HG03520 (cell line): ENCODE measurements around the gene SAMD14.

Source experiments
- ATAC-seq: cut with Tn5 transposase; IDR thresholded peaks from one replicate; pipeline ENCODE4 v1.9.1; 2021; ENCODE audit warnings: mild to moderate bottlenecking, moderate library complexity; ENCODE audit not compliant: unreplicated experiment

SAMD14 gene

GRCh38 chr17:50129728-50130558, at the start of gene SAMD14:
TSS of gene SAMD14 (minus strand) at chr17:50130160. CDS start at chr17:50124959, 5,201 bp downstream.
- ATAC-seq = no peak

DNA sequence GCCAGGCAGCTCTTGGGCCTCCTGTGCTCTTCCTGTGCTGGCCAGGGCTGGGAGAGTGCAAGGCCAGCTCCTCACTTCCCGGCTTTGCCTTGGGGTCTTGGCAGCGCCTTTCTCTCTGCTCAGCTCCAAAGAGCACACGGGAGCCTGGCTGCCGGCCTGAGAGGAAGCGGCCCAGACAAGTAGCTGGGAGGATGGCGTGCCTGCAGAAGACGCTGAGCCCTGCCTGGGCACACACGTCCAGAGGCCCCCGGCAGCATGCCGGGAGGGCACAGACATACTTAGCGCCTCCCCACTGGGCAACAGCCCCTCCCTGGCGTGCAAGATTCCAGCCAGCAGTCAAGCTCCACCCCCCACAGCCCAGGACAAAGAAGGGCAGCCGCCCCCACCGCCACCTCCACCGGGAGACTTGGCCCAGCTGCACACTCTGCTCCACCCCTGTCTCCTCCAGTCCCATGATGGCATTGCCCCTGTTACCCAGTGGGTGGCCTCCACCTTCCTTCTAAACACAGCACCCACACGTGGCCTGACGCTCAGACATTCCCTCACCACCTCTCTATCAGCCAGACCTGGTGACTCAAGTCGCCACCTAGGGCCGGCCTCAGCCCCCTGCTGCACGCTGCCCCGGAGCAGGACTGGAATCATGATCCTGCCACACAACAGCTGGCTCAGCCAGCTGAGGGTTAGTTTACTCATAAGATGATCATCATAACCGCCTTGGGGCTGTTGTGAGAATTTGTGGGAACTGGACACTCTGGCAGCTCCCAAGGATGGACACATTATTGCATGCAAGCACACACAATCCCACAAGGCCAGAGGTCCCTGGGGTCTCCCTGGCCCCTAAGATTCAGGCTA, 48.2 kb upstream of the SAMD14 start:
- ATAC-seq = no peak

- ATAC-seq = no peak
Observed at GRCh38 chr17:50177476-50177875, 47.5 kb upstream of the SAMD14 start.

GRCh38 chr17:50176559-50177357, 46.8 kb upstream of the SAMD14 start:
- no peak for ATAC-seq

GRCh38 chr17:50175035-50175807, 45.3 kb upstream of the SAMD14 start:
- ATAC-seq = no peak

DNA sequence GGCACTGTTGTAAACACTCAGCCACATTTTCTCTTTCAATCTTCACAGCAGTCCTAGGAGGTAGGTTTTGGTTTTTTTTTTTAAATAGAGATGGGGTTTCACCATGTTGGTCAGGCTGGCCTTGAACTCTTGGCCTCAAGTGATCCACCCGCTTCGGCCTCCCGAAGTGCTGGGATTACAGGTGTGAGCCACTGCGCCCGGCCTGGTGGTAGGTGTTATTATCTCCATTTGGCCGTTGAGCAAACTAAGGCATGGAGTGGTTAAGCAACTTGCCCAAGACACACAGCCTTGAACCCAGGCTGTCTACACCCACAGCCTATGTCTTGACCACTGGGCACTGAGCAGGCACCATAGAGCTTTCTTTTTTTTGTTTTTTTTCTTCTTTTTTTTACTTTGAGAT, 44.5 kb upstream of the SAMD14 start:
- no peak for ATAC-seq

- no peak for ATAC-seq
Observed at GRCh38 chr17:50173335-50173941, 43.5 kb upstream of the SAMD14 start.

DNA sequence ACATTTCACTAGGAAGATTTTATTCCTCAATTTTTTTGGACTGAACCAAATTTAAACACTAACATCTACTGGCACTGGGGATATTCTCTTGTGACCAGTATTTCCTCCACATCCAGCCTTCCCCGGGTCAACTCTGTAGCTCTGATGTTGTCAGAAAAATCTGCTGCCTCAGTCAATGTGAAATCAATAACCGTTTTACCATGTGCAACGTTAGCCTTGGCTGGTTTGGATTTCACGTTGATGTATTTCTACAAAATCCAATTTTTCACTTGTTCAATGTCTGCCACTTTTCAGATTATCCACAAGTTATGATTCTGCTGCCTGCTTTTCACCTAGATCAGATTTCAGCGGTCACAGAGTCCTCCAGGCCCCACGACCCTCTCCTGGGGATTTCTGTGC, 43.0 kb upstream of the SAMD14 start:
- no peak for ATAC-seq

- no peak for ATAC-seq
Observed at GRCh38 chr17:50172130-50172529, 42.2 kb upstream of the SAMD14 start.

DNA sequence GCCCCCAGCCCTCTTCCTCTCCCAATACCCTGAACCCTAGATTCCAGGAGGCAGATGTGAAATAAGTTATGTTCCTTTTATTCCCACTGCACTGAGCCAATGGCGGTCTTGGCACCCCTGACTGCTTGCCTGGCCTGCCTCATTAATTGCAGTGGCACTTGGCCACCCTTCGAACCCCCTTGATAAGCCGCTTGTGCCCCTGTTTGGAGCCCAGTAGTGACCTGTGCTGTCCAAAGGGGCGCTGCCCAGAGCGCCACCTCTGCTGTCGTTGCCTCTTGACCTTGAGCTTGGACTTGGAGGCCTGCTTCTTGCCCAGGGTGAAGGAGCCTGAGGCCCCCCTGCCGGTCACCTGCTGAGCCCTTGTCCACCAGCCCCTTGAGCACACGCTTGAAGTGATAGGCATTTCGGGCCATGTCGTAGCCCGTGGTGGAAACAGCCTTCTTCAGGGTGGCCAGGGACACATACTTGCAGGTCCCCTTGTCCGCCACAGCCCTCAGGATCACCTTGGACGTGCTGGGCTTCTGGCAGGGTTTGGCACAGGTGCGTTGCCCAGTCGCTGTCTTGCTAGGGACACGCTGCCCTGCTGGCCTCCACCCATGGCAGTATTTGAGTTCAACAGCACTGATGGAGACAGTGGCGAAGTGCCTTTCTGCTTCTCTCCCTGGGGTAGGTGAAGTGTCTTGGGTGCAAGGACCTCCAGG, 41.6 kb upstream of the SAMD14 start:
- no peak for ATAC-seq

DNA sequence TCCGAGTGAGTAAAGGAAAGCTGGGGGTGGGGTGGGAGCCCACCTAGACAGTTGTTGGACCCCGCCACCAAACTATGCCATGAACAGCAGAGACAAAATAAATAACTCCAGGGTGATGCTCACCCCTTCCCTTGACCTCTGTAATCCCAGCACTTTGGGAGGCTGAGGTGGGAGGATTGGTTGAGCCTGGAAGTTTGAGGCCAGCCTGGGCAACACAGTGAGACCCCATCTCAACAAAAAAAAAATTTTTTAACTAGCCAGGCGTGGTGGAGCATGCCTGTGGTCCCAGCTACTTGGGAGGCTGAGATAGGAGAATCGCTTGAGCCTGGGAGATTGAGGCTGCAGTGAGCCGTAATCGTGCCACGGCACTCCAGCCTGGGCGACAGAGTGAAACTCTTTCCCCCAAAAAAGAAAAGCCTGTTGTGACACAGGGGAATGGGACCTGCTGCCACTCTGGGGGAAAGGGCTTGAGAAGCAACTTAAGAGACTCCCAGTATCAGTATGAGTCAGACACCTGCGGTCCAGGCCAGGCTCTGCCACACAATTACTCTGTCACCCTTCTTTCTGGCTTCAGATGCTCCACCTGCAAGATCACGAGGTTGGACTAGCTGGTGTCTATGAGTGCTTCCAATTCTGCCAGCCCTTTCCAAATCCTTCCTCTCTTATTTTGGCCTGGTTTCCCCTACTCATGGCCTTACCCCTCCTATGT, 40.9 kb upstream of the SAMD14 start:
- peak; percentile 64 for ATAC-seq

DNA sequence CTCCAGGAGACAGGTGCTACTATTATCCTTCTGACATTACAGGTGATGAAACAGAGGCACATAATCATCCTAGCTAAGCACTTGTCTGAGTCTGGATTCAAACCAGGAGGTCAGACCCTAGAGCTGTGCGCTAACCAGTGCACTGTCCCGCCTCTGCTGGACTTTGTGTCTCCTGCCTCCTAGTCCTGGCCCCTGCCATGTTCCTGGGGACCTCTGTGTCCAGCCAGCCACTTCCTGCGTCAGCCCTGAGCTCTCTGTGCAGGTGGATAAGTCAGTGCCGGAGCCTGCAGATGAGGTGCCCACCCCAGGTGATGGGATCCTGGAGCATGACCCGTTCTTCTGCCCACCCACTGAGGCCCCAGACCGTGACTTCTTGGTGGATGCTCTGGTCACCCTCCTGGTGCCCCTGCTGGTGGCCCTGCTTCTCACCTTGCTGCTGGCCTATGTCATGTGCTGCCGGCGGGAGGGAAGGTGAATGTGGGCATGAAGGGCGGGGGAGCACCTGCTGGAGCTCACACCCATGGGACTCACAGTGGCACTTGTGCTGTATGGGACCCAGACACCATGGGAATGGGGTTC, 40.0 kb upstream of the SAMD14 start:
- ATAC-seq = no peak

DNA sequence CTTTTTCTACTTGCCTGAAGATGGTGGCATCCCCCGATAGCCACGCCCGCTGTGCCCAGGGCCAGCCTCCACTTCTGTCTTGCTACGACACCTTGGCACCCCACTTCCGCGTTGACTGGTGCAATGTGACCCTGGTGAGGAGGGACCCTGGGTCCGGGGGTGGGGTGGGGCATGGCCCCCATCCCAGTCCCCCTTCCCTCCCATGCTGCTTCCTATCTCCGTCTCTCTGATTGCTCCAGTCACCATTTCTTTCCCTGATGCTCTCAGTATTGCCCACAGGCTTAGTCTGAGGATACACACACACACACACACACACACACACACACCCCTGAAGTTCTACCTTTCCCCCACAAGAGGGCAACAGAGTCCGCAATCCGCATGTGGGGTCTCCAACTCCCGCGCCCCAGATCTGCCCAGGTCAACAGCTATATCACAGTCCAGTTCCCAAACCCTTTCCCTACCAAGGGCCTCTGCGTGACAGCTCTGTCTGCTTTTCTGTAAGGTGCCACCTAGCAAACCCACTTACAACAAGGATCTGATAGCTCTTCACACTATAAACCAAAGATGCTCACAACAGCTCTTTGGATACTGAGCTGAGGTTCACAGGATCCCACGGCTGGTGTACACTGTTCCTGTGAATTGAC, 39.3 kb upstream of the SAMD14 start:
- no peak for ATAC-seq

DNA sequence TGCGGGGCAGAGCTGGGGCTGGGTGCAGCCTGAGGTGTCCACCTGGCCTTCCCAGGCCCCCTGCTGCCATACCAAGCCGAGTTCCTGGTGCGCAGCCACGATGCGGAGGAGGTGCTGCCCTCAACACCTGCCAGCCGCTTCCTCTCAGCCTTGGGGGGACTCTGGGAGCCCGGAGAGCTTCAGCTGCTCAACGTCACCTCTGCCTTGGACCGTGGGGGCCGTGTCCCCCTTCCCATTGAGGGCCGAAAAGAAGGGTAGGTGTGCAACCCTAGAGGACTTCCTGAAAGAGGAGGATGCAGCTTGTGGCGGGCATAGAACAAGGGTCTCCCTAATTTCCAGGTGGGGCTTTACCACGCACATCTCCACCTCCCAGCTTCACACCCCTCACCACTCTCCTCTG, 38.4 kb upstream of the SAMD14 start:
- no peak for ATAC-seq

- ATAC-seq = no peak
Observed at GRCh38 chr17:50167371-50167770, 37.4 kb upstream of the SAMD14 start.

DNA sequence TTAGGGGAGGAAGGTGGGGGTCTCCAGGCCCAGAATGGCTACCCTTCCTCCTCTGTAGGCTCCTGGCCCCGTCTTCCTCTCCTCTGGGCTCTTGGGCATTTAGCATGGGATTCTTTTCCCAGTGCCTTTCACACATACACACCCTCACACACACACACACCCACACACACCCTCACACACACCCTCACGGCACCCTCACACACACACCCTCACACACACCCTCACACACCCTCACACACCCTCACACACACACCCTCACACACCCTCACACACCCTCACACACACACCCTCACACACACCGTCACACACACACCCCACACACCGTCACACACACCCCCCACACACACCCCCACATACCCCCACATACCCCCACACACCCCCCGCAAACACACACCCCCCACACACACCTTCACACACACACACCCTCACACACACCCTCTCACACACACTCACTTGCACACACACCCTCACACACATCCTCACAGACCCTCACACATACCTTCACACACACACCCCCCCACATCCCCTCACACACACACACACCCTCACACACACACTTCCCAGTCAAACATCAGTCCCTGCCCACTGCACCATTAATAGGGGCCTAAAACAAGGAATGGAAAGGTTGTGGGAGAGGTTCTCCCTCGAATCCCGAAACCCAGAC, 36.7 kb upstream of the SAMD14 start:
- no peak for ATAC-seq

GRCh38 chr17:50165867-50166517, 36.0 kb upstream of the SAMD14 start, which contains the start of gene SGCA:
TSS of gene SGCA (plus strand) at chr17:50166005. CDS start at chr17:50166041, 36 bp downstream.
- no peak for ATAC-seq
